A549 (cell line): ENCODE results near the gene PCNX1.

Experiments used
- CTCF ChIP-seq: fragments of >200 bp; sonication (Bioruptor Twin); formaldehyde crosslinking; IDR thresholded peaks from 3 replicates; pipeline ENCODE4 v1.5.1; 2016
- JUNB ChIP-seq: fragments of >200 bp; sonication (Bioruptor Twin); formaldehyde crosslinking; IDR thresholded peaks from 2 replicates; pipeline ENCODE4 v1.6.1; 2016
- MAFK ChIP-seq: fragments of 450-650 bp; IDR thresholded peaks from 2 replicates; pipeline ENCODE4 v1.6.1; 2014; ENCODE audit not compliant: partially characterized antibody
- MAX ChIP-seq: IDR thresholded peaks from 2 replicates; pipeline ENCODE4 v1.6.1; 2012
- MYC ChIP-seq: IDR thresholded peaks from 2 replicates; pipeline ENCODE4 v1.6.1; 2012; ENCODE audit warnings: mild to moderate bottlenecking, inconsistent platforms, low read length, improper control_type of control experiment, borderline replicate concordance
- NFE2L2 ChIP-seq: fragments of 150-350 bp; conservative IDR thresholded peaks from 2 replicates; pipeline ENCODE4 v1.6.1; 2014; ENCODE audit warnings: low read length
- PBX3 ChIP-seq: IDR thresholded peaks from 2 replicates; pipeline ENCODE4 v1.6.1; 2012
- PHF8 ChIP-seq: fragments of 200-600 bp; sonication (generic); IDR thresholded peaks from 2 replicates; pipeline ENCODE4 v1.6.1; 2016; ENCODE audit warnings: low read depth, mild to moderate bottlenecking, antibody characterized with exemption, moderate library complexity, borderline replicate concordance
- POLR2A ChIP-seq: IDR thresholded peaks from 2 replicates; pipeline ENCODE4 v1.6.1; 2012; ENCODE audit warnings: mild to moderate bottlenecking, low read length
- RAD21 ChIP-seq, 2 experiments: fragments of >200 bp in 1 of 2; sonication (Bioruptor Twin) in 1 of 2; formaldehyde crosslinking in 1 of 2; IDR thresholded peaks in 1 of 2; conservative IDR thresholded peaks in 1 of 2; 2 replicates in 1 of 2; 3 replicates in 1 of 2; pipeline ENCODE4 v1.6.1; 2012 to 2018; ENCODE audit warnings: inconsistent platforms in 1 of 2
- SMC3 ChIP-seq: fragments of >200 bp; sonication (Bioruptor Twin); formaldehyde crosslinking; IDR thresholded peaks from 3 replicates; pipeline ENCODE4 v1.6.1; 2018; ENCODE audit warnings: inconsistent platforms
- TF ChIP-seq, protein P1 (sequence below): fragments of 450-650 bp; IDR thresholded peaks from 2 replicates; pipeline ENCODE4 v1.6.1; 2014; ENCODE audit warnings: antibody characterized with exemption

DNA sequence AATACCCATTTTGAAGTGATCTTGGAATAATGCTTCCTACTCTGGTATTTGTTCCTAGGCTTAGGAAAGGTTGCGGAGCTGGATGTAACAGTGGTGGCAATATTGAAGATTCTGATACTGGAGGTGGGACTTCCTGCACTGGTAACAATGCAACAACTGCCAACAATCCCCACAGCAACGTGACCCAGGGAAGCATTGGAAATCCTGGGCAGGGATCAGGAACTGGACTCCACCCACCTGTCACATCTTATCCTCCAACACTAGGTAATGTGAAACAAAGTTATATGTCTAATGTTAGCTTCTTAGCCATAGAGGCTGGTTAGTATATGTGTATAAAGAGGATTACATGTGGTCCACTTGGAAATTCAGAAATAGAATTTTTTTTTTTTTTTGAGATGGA lies 197.9 kb downstream of the PCNX1 start:
- no peak for TF ChIP-seq MAX
- TF ChIP-seq NFE2L2, result no peak
- TF ChIP-seq CTCF, result no peak
- TF ChIP-seq PHF8, result no peak
- no peak for TF ChIP-seq MYC
- TF ChIP-seq POLR2A, result no peak
- no peak for TF ChIP-seq JUNB
- TF ChIP-seq MAFK, result no peak
- TF ChIP-seq PBX3, result no peak
- TF ChIP-seq RAD21 (conservative IDR thresholded peaks at IDR 0.05 in 1 of 2, IDR thresholded peaks at IDR 0.05 in 1 of 2), result no peak
- TF ChIP-seq, protein P1, sequence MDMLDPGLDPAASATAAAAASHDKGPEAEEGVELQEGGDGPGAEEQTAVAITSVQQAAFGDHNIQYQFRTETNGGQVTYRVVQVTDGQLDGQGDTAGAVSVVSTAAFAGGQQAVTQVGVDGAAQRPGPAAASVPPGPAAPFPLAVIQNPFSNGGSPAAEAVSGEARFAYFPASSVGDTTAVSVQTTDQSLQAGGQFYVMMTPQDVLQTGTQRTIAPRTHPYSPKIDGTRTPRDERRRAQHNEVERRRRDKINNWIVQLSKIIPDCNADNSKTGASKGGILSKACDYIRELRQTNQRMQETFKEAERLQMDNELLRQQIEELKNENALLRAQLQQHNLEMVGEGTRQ, result no peak
- no peak for TF ChIP-seq SMC3
